ENCODE data around the gene CD52. TPM values are rescaled to one million over a fixed set of nuclear protein-coding genes. Genes with fewer than 3 reads are reported as not detected.

Gene CD52
- total RNA-seq, 1 donor from 2014 or later, result 2.8 TPM

DNA sequence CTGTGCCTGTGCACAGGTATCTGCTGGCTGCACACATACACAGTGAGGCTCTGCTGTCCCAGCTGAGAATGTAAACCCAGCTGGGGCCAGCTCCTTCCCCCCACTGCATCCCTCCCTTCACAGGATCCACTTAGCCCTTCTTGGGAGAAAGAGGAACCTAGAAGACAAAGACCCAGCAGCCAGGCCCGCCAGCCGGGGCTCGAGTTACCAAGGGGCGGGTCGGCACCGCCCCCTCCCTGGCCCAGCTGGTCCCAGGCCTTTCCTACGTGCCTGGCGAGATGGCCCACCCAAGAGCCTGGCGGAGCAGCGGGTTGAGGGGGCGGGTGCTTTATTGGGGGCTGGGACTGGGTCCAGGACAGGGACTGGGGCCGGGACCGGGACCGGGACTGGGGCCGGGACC is 35.8 kb upstream of the CD52 start:
- TF ChIP-seq, protein P1, sequence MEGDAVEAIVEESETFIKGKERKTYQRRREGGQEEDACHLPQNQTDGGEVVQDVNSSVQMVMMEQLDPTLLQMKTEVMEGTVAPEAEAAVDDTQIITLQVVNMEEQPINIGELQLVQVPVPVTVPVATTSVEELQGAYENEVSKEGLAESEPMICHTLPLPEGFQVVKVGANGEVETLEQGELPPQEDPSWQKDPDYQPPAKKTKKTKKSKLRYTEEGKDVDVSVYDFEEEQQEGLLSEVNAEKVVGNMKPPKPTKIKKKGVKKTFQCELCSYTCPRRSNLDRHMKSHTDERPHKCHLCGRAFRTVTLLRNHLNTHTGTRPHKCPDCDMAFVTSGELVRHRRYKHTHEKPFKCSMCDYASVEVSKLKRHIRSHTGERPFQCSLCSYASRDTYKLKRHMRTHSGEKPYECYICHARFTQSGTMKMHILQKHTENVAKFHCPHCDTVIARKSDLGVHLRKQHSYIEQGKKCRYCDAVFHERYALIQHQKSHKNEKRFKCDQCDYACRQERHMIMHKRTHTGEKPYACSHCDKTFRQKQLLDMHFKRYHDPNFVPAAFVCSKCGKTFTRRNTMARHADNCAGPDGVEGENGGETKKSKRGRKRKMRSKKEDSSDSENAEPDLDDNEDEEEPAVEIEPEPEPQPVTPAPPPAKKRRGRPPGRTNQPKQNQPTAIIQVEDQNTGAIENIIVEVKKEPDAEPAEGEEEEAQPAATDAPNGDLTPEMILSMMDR (IDR thresholded peaks at IDR 0.05; ENCODE audit: partially characterized antibody, unreplicated experiment), result no peak
- H3K27me3 Mint-ChIP-seq (ENCODE audit: unreplicated experiment), result peaks cover 19% of the 10 kb centered on the region
- DNase-seq, result peak; percentile 63

DNA sequence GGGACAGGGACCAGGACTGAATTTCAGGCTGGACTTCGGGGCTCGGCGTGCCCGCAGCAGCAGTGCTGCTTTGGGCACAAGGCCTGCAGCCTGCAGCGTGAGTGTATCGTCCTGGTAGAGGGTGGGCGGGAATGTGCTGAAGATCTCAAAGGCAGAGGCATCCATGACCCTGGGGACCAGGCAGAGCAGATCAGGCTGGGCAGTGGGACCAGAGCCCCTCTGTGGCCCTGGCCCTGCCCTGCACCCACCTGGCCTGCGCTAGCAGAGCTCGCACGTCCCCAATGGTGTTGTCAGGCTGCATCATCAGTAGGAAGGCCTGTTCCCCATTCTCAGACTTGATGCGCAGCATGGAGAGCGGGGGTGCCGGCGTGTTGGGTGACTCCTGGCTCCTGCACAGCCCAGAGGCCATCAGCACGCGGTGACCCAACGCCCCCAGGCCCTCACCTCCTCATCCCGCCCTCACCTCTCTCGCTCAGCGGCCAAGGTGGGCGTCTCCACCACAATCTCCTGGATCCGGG is 35.3 kb upstream of the CD52 start:
- H3K36me3 Mint-ChIP-seq (ENCODE audit: unreplicated experiment), result no peaks in the 10 kb centered on the region
- H3K27me3 Mint-ChIP-seq (ENCODE audit: unreplicated experiment), result peaks cover 21% of the 10 kb centered on the region
- peak overlapping the region; percentile 55 for H3K27ac Mint-ChIP-seq (ENCODE audit: unreplicated experiment)
- TF ChIP-seq, protein P1 (IDR thresholded peaks at IDR 0.05; ENCODE audit: partially characterized antibody, unreplicated experiment), result no peak
- H3K9me3 Mint-ChIP-seq (ENCODE audit: unreplicated experiment), result peaks cover 11% of the 10 kb centered on the region
- peaks cover 55% of the 10 kb centered on the region for H3K4me1 Mint-ChIP-seq (ENCODE audit: low read depth, unreplicated experiment)
- no peak for DNase-seq
- peak overlapping the region; percentile 92 for H3K4me3 Mint-ChIP-seq (ENCODE audit: unreplicated experiment)

More for the DNA sequence above, 35.8 kb upstream of the CD52 start:
- peak overlapping the region; percentile 92 for H3K4me3 Mint-ChIP-seq (ENCODE audit: unreplicated experiment)
- H3K27ac Mint-ChIP-seq (ENCODE audit: unreplicated experiment), result peak overlapping the region; percentile 85
- peaks cover 52% of the 10 kb centered on the region for H3K4me1 Mint-ChIP-seq (ENCODE audit: low read depth, unreplicated experiment)
- no peaks in the 10 kb centered on the region for H3K36me3 Mint-ChIP-seq (ENCODE audit: unreplicated experiment)
- H3K9me3 Mint-ChIP-seq (ENCODE audit: unreplicated experiment), result peaks cover 8% of the 10 kb centered on the region

DNA sequence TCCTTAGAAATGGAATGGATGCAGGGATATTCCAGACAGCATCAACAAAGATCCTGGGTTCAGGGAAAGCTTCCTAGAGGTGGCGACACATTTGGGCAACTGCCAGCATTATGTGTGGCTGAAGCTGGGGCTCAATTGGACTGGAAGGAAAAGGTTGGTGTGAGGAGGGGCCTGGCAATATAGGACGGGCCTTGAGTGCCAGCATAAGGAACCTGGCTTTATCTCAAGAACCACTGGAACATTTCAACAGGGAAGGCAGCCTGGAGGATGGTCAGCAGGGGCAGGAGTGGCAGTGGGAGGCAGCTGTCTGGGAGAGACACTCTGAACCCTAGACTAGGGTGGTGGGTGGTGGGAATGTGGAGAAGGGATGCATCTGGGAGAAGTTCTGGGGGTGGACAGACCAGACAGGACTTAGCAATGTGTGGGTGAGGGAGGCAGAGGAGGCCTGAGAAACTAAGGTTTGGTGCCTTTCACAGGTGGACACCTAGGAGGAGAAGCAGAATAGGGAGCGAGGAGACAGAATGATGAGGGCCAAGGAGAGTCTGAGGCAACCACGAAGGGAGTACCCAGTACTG is 34.4 kb upstream of the CD52 start:
- peaks cover 55% of the 10 kb centered on the region for H3K4me1 Mint-ChIP-seq (ENCODE audit: low read depth, unreplicated experiment)
- no peak for DNase-seq
- H3K36me3 Mint-ChIP-seq (ENCODE audit: unreplicated experiment), result no peaks in the 10 kb centered on the region
- H3K27ac Mint-ChIP-seq (ENCODE audit: unreplicated experiment), result peak overlapping the region; percentile 26
- peaks cover 14% of the 10 kb centered on the region for H3K9me3 Mint-ChIP-seq (ENCODE audit: unreplicated experiment)
- TF ChIP-seq, protein P1 (IDR thresholded peaks at IDR 0.05; ENCODE audit: partially characterized antibody, unreplicated experiment), result no peak
- peak overlapping the region; percentile 2 for H3K4me3 Mint-ChIP-seq (ENCODE audit: unreplicated experiment)
- peaks cover 21% of the 10 kb centered on the region for H3K27me3 Mint-ChIP-seq (ENCODE audit: unreplicated experiment)

DNA sequence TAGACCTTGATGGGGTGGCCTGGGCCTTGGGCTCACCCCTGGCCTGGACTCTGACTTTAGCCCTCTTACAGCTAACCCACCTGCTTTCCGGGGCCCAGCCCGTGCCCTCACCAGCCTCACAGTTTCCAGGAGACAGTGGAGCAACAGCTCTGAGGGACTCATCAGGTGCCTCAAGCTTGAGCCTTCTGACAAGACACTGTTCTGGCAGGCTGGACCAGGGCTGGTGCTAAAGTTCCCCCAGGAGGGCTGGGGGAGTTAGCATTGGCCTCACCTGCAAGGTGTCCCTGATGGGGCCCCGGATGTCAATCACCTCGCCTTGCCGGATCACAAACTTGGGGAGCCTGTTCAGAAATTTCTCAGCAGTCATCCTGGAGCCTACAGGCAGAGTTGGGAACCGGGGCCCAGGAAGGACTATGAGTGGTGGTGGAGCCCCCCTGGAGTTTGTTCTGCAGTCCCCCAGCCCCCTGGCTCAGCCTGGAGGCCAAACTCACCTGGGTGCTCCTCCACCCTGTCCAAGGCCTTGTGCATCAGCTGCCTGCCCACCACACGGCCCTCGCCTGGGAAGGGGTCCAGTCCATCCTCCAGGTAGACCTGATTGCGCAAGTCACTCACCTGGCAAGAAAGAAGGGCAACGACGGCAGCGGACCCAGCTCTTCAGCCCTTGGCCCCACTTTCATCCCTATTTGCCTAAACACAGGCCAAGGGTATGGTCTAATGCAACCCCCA is 33.7 kb upstream of the CD52 start:
- TF ChIP-seq, protein P1 (IDR thresholded peaks at IDR 0.05; ENCODE audit: partially characterized antibody, unreplicated experiment), result no peak
- H3K36me3 Mint-ChIP-seq (ENCODE audit: unreplicated experiment), result no peaks in the 10 kb centered on the region
- peak overlapping the region; percentile 89 for H3K27ac Mint-ChIP-seq (ENCODE audit: unreplicated experiment)
- peaks cover 18% of the 10 kb centered on the region for H3K27me3 Mint-ChIP-seq (ENCODE audit: unreplicated experiment)
- DNase-seq, result no peak
- peaks cover 52% of the 10 kb centered on the region for H3K4me1 Mint-ChIP-seq (ENCODE audit: low read depth, unreplicated experiment)
- peak overlapping the region; percentile 64 for H3K4me3 Mint-ChIP-seq (ENCODE audit: unreplicated experiment)
- peaks cover 14% of the 10 kb centered on the region for H3K9me3 Mint-ChIP-seq (ENCODE audit: unreplicated experiment)

Measured in glutamatergic neuron (in vitro differentiated cells).